ENCODE results near the gene CPLX1.
"Not testable (repeated sequence)": the region's sequence is repeated elsewhere in the genome, so short reads cannot be mapped to it uniquely, and the experiment has no call there.

The CPLX1 gene

GRCh38 chr4:772776-773175 is 53.2 kb downstream of the CPLX1 start:
- no peak for DNase-seq

GRCh38 chr4:772118-772517 is 53.8 kb downstream of the CPLX1 start:
- DNase-seq, result no peak

- DNase-seq, result no peak
Measured at GRCh38 chr4:771464-771863, 54.5 kb downstream of the CPLX1 start.

- DNase-seq, result no peak
Measured at GRCh38 chr4:770022-770421, 55.9 kb downstream of the CPLX1 start.

- no peak for DNase-seq
Measured at GRCh38 chr4:769511-769910, 56.4 kb downstream of the CPLX1 start.

GRCh38 chr4:768995-769394 is 56.9 kb downstream of the CPLX1 start:
- DNase-seq, result no peak

GRCh38 chr4:768076-768475 is 57.9 kb downstream of the CPLX1 start:
- DNase-seq, result no peak

- no peak for DNase-seq
Measured at GRCh38 chr4:766559-767283, 59.2 kb downstream of the CPLX1 start.

GRCh38 chr4:766152-766515 is 59.8 kb downstream of the CPLX1 start:
- no peak for DNase-seq

GRCh38 chr4:764405-765169 is 61.3 kb downstream of the CPLX1 start:
- no peak for DNase-seq

- no peak for DNase-seq
Measured at GRCh38 chr4:763922-764321, 62.0 kb downstream of the CPLX1 start.

GRCh38 chr4:763191-763810 is 62.6 kb downstream of the CPLX1 start:
- no peak for DNase-seq

GRCh38 chr4:762211-763190 is 63.4 kb downstream of the CPLX1 start:
- DNase-seq, result no peak

GRCh38 chr4:761739-762138 is 64.2 kb downstream of the CPLX1 start:
- no peak for DNase-seq

- DNase-seq, result no peak
Measured at GRCh38 chr4:761086-761485, 64.8 kb downstream of the CPLX1 start.

GRCh38 chr4:760616-761015 is 65.3 kb downstream of the CPLX1 start:
- DNase-seq, result no peak

GRCh38 chr4:759810-760209 is 66.1 kb downstream of the CPLX1 start:
- not testable (repeated sequence) for DNase-seq

- DNase-seq, result no peak
Measured at GRCh38 chr4:757111-757510, 68.8 kb downstream of the CPLX1 start.

- no peak for DNase-seq
Measured at GRCh38 chr4:754221-755120, 71.5 kb downstream of the CPLX1 start.

GRCh38 chr4:753186-753585 is 72.7 kb downstream of the CPLX1 start:
- DNase-seq, result not testable (repeated sequence)

- no peak for DNase-seq
Measured at GRCh38 chr4:752196-752861, 73.6 kb downstream of the CPLX1 start.
